ENCODE data around the gene MORN1.

Gene MORN1

DNA sequence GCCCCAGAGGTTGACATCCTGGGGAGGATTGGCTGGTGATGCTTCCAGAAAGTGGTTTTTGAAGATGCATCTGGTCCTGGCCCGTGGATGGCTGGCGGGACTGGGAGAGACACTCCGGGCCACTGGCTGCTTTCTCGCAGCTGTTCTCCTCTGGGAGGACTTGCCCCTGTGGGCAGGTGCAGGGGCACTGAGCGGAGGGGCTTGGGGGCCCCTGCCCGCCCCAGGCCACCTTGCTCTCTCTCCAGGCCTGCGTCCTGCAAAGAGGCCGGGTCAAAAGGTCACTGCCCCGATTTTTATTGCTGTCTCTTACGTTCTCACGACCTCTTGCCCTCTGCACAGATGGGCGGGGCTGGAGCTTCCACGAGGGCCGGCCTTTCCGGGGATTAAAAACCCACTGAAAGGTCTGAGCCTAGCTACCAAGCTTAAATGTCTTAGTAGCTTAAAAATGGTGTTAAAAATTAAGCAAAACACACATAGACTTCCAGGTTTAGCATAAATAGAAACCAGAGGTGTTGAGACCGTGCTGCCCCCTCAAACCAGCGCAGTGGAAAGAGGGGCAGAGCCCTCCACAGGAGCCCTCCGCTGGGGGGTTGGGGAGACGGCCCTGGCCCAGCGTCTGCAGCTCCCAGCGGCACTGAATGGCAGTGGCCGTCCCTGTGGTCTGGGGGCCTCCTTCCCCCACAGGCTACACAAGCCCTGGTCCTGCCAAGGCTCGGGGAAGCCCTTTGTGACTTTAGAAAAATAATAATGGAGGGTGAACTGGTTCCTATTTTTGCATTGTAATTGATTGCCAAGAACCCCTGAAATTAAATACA lies 119.3 kb downstream of the MORN1 start:
- no peaks in the 10 kb centered on the region for H3K4me1 ChIP-seq
- H3K4me2 ChIP-seq (ENCODE audit: low read length) = no peak overlapping the region
- H3K27me3 ChIP-seq (ENCODE audit: control insufficient read depth, insufficient read depth, low read length) = no peaks in the 10 kb centered on the region
- H3K36me3 ChIP-seq (ENCODE audit: control insufficient read depth, insufficient read depth, low read length) = no peaks in the 10 kb centered on the region
- peaks cover 26% of the 10 kb centered on the region for H3K79me2 ChIP-seq
- H3K27ac ChIP-seq = no peak overlapping the region
- no peak overlapping the region for H3K9ac ChIP-seq
- no peak for TF ChIP-seq CTCF (IDR thresholded peaks at IDR 0.05)
- H3K9me3 ChIP-seq (ENCODE audit: control insufficient read depth, low read length) = no peaks in the 10 kb centered on the region
- H2AFZ ChIP-seq = no peak overlapping the region
- no peak overlapping the region for H3K4me3 ChIP-seq (ENCODE audit: low read depth, low read length)

Measured in parathyroid adenoma (tissue), 2 donors.